ENCODE data around the gene PKHD1. TPM values are rescaled to one million over a fixed set of nuclear protein-coding genes. Genes with fewer than 3 reads are reported as not detected.
"Not testable (repeated sequence)": the region's sequence is repeated elsewhere in the genome, so short reads cannot be mapped to it uniquely, and the experiment has no call there.

PKHD1 gene
- total RNA-seq, 1 experiment from 2014 or later = not detected

DNA sequence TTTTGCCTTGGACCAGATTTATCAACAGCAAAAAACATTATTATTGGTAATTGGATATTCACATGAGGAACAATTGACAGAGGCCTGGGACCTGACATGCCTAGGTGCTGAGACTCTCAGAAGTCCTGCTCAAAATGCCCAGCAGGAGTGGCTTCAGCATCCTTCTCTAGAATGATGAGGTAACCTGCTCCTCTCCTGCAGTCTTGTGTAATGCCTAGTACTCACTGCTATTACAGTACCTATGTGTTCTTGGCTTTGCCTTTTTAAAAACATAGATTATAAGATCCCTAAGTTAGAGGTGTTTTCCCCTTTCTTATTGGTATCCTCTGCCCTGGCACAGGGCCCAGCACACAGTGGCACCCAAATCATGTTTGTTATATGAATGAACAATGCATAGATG lies 230.9 kb downstream of the PKHD1 start:
- Mint-ChIP-seq H3K4me3 (ENCODE audit: unreplicated experiment) (no peak overlapping the region), H3K36me3 (ENCODE audit: insufficient read depth, unreplicated experiment) (no peaks in the 10 kb centered on the region), H3K27me3 (ENCODE audit: insufficient read depth, unreplicated experiment) (no peaks in the 10 kb centered on the region), H3K4me1 (ENCODE audit: insufficient read depth, unreplicated experiment) (peaks cover 6% of the 10 kb centered on the region), H3K27ac (ENCODE audit: low read depth, unreplicated experiment) (no peak overlapping the region), H3K9me3 (ENCODE audit: unreplicated experiment) (no peaks in the 10 kb centered on the region)
- ChIA-PET CTCF (interaction anchor here (0.7 to 3.0 kb wide), 4 partner anchors 8 to 314 kb away, joined by 4 to 33 read pairs (median 8); no protein-coding TSS in a partner anchor), POLR2A (no interaction called here)
- no peak for DNase-seq (ENCODE audit: unreplicated experiment)
- intact Hi-C loops (cut with micrococcal nuclease) = no loop called here
- no TSS peak for BruUV-seq (replicated peaks)
- TF ChIP-seq, protein P1, sequence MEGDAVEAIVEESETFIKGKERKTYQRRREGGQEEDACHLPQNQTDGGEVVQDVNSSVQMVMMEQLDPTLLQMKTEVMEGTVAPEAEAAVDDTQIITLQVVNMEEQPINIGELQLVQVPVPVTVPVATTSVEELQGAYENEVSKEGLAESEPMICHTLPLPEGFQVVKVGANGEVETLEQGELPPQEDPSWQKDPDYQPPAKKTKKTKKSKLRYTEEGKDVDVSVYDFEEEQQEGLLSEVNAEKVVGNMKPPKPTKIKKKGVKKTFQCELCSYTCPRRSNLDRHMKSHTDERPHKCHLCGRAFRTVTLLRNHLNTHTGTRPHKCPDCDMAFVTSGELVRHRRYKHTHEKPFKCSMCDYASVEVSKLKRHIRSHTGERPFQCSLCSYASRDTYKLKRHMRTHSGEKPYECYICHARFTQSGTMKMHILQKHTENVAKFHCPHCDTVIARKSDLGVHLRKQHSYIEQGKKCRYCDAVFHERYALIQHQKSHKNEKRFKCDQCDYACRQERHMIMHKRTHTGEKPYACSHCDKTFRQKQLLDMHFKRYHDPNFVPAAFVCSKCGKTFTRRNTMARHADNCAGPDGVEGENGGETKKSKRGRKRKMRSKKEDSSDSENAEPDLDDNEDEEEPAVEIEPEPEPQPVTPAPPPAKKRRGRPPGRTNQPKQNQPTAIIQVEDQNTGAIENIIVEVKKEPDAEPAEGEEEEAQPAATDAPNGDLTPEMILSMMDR (IDR thresholded peaks at IDR 0.05; ENCODE audit: unreplicated experiment) = no peak

DNA sequence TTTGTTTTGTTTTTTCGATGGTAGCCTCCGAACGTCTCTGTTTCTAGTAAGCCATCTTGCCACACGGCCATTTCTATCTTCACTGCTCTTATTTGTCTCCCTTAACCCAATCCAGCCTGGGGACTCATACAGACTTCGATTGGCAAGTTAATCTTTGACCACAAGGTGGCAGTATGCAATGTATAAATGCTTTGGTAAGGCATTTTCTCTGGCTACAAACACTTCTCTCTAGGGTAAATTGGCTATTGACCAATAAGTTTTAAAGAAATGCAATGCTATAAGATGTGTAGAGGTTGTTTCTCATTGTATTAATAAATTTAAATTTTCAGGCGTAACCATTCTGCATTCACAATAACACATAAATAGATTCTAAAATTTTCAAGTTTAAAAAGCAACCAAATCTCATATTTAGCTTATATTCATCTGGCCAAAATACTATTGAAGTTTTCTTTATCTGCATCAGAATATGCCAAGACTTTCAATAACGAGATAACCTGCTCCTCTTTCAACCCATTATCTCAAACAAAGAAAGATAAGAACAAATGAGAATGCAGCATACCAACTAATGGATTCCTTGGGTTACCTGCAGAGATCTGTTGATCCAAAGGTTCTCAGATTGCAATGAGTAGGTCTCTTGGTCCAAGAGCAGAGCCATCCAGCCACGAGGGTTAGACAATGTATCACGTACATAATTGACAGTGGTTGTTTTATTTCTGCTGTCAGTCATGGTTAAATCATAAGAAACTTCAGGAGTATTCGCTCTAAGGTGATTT lies 231.9 kb downstream of the PKHD1 start:
- BruUV-seq (replicated peaks) = no TSS peak
- peak; percentile 78 for DNase-seq (ENCODE audit: unreplicated experiment)
- TF ChIP-seq, protein P1 (IDR thresholded peaks at IDR 0.05; ENCODE audit: unreplicated experiment) = peak; percentile 58
- ChIA-PET CTCF (interaction anchor here (0.6 to 4.2 kb wide), 25 partner anchors 9 to 886 kb away, joined by 3 to 33 read pairs (median 3); no protein-coding TSS in a partner anchor), POLR2A (interaction anchor here (0.7 kb wide), 1 partner anchor 267 kb away, joined by 3 read pairs; no protein-coding TSS in a partner anchor)
- H3K4me1 Mint-ChIP-seq (ENCODE audit: insufficient read depth, unreplicated experiment) = peaks cover 6% of the 10 kb centered on the region
- H3K9me3 Mint-ChIP-seq (ENCODE audit: unreplicated experiment) = no peaks in the 10 kb centered on the region
- intact Hi-C loops (cut with micrococcal nuclease) = loop anchor here (1.0 kb wide), 3 partner anchors 104 to 296 kb away; no protein-coding TSS in a partner anchor
- no peaks in the 10 kb centered on the region for H3K27me3 Mint-ChIP-seq (ENCODE audit: insufficient read depth, unreplicated experiment)
- no peak overlapping the region for H3K4me3 Mint-ChIP-seq (ENCODE audit: unreplicated experiment)
- no peaks in the 10 kb centered on the region for H3K36me3 Mint-ChIP-seq (ENCODE audit: insufficient read depth, unreplicated experiment)
- H3K27ac Mint-ChIP-seq (ENCODE audit: low read depth, unreplicated experiment) = no peak overlapping the region

DNA sequence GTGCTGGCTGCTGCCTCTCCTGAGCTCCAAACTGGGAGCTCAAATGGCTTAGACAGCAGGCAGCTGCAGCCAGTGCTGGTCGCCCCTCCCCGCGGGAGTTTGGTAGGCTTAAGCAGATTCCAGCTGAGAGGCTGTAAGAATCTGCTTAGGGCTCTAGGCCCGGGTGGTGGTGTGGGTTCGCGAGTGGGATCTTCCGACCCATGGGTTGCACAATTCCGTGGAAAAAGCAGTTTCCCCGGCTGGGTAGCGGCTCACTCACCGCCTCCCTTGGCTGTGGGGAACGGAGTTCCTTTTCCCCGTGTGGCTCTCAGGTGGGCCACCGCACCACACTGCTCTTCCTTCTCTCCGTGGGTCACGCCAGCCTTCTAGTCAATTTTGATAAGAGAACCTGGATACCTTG lies 232.5 kb downstream of the PKHD1 start:
- Mint-ChIP-seq H3K9me3 (ENCODE audit: unreplicated experiment) (no peaks in the 10 kb centered on the region), H3K4me1 (ENCODE audit: insufficient read depth, unreplicated experiment) (peaks cover 6% of the 10 kb centered on the region), H3K27me3 (ENCODE audit: insufficient read depth, unreplicated experiment) (no peaks in the 10 kb centered on the region), H3K27ac (ENCODE audit: low read depth, unreplicated experiment) (no peak overlapping the region), H3K36me3 (ENCODE audit: insufficient read depth, unreplicated experiment) (no peaks in the 10 kb centered on the region), H3K4me3 (ENCODE audit: unreplicated experiment) (no peak overlapping the region)
- TF ChIP-seq, protein P1 (IDR thresholded peaks at IDR 0.05; ENCODE audit: unreplicated experiment) = no peak
- ChIA-PET POLR2A (no interaction called here), CTCF (interaction anchor here (0.5 to 4.2 kb wide), 29 partner anchors 9 to 1120 kb away, joined by 3 to 33 read pairs (median 4); no protein-coding TSS in a partner anchor)
- DNase-seq (ENCODE audit: unreplicated experiment) = no peak
- BruUV-seq (replicated peaks) = no TSS peak
- intact Hi-C loops (cut with micrococcal nuclease) = loop anchor here (1.0 kb wide), 3 partner anchors 104 to 296 kb away; no protein-coding TSS in a partner anchor

GRCh38 chr6:51854347-51854746 lies 233.1 kb downstream of the PKHD1 start:
- TF ChIP-seq, protein P1 (IDR thresholded peaks at IDR 0.05; ENCODE audit: unreplicated experiment) = no peak
- Mint-ChIP-seq H3K9me3 (ENCODE audit: unreplicated experiment) (no peaks in the 10 kb centered on the region), H3K27me3 (ENCODE audit: insufficient read depth, unreplicated experiment) (no peaks in the 10 kb centered on the region), H3K36me3 (ENCODE audit: insufficient read depth, unreplicated experiment) (no peaks in the 10 kb centered on the region), H3K4me1 (ENCODE audit: insufficient read depth, unreplicated experiment) (peaks cover 6% of the 10 kb centered on the region), H3K27ac (ENCODE audit: low read depth, unreplicated experiment) (no peak overlapping the region), H3K4me3 (ENCODE audit: unreplicated experiment) (no peak overlapping the region)
- POLR2A ChIA-PET = no interaction called here
- intact Hi-C loops (cut with micrococcal nuclease) = no loop called here
- no TSS peak for BruUV-seq (replicated peaks)
- CTCF ChIA-PET = interaction anchor here (0.5 to 4.2 kb wide), 27 partner anchors 9 to 1120 kb away, joined by 3 to 33 read pairs (median 4); no protein-coding TSS in a partner anchor
- DNase-seq (ENCODE audit: unreplicated experiment) = no peak

DNA sequence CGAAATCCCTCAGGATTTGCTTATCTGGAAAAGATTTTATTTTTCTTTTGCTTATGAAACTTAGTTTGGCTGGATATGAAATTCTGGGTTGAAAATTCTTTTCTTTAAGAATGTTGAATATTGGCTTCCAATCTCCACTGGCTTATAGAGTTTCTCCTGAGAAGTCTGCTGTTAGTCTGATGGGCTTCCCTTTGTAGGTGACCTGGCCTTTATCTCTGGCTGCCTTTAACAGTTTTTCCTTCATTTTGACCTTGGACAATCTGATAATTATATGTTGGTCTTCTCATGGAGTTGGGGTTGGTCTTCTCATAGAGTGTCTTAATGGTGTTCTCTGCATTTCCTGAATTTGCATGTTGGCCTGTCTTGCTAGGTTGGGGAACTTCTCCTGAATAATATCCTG lies 234.3 kb downstream of the PKHD1 start:
- POLR2A ChIA-PET; H3K27me3 Mint-ChIP-seq (ENCODE audit: insufficient read depth, unreplicated experiment); H3K36me3 Mint-ChIP-seq (ENCODE audit: insufficient read depth, unreplicated experiment); H3K4me3 Mint-ChIP-seq (ENCODE audit: unreplicated experiment); DNase-seq (ENCODE audit: unreplicated experiment); BruUV-seq (replicated peaks); H3K9me3 Mint-ChIP-seq (ENCODE audit: unreplicated experiment); intact Hi-C loops (cut with micrococcal nuclease); H3K27ac Mint-ChIP-seq (ENCODE audit: low read depth, unreplicated experiment); H3K4me1 Mint-ChIP-seq (ENCODE audit: insufficient read depth, unreplicated experiment): not testable (repeated sequence)
- CTCF ChIA-PET = interaction anchor here (0.6 to 4.2 kb wide), 3 partner anchors 106 to 524 kb away, joined by 4 to 32 read pairs (median 4); no protein-coding TSS in a partner anchor

Measured in MCF 10A (cell line).